ENCODE measurements around the gene ZNF136. TPM values are rescaled to one million over a fixed set of nuclear protein-coding genes. Genes with fewer than 3 reads are reported as not detected.

ZNF136 gene
- total and polyA plus RNA-seq, 2 of the 13 experiments (the other 11 are each of a cell fraction or from before 2014, with no cell fraction given): 2.5 to 10.2 TPM

- TF ChIP-seq HOMEZ (CRISPR knock-in tag; IDR thresholded peaks at IDR 0.05; ENCODE audit: low read depth): 0 out of 2 replicates have a peak, but pooled peaks have one; percentile 25
- no peak for TF ChIP-seq MIER2 (CRISPR knock-in tag; IDR thresholded peaks at IDR 0.05)
- no peak for TF ChIP-seq DMAP1 (CRISPR knock-in tag; IDR thresholded peaks at IDR 0.05)
- 0 out of 2 replicates have a peak, but pooled peaks have one; percentile 36 for TF ChIP-seq GATAD2A (CRISPR knock-in tag; IDR thresholded peaks at IDR 0.05)
- TF ChIP-seq ZNF33B (CRISPR knock-in tag; IDR thresholded peaks at IDR 0.05): 0 out of 2 replicates have a peak, but pooled peaks have one; percentile 55
- TF ChIP-seq, protein P1, sequence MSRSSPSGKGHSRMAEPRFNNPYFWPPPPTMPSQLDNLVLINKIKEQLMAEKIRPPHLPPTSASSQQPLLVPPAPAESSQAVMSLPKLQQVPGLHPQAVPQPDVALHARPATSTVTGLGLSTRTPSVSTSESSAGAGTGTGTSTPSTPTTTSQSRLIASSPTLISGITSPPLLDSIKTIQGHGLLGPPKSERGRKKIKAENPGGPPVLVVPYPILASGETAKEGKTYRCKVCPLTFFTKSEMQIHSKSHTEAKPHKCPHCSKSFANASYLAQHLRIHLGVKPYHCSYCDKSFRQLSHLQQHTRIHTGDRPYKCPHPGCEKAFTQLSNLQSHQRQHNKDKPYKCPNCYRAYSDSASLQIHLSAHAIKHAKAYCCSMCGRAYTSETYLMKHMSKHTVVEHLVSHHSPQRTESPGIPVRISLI (CRISPR knock-in tag; IDR thresholded peaks at IDR 0.05; ENCODE audit: borderline replicate concordance): no peak
- no peak for TF ChIP-seq NFE2 (CRISPR knock-in tag; IDR thresholded peaks at IDR 0.05)
- TF ChIP-seq, protein P2, sequence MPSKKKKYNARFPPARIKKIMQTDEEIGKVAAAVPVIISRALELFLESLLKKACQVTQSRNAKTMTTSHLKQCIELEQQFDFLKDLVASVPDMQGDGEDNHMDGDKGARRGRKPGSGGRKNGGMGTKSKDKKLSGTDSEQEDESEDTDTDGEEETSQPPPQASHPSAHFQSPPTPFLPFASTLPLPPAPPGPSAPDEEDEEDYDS (CRISPR knock-in tag; IDR thresholded peaks at IDR 0.05): 0 out of 2 replicates have a peak, but pooled peaks have one; percentile 23
- no peak for TF ChIP-seq PHF5A (CRISPR knock-in tag; IDR thresholded peaks at IDR 0.05; ENCODE audit: low read depth, unreplicated experiment)
- 0 out of 2 replicates have a peak, but pooled peaks have one; percentile 31 for TF ChIP-seq IRF2 (CRISPR knock-in tag; IDR thresholded peaks at IDR 0.05)
- no peak for TF ChIP-seq YEATS2 (CRISPR knock-in tag; IDR thresholded peaks at IDR 0.05; ENCODE audit: borderline replicate concordance)
- no peak for TF ChIP-seq MBD4 (IDR thresholded peaks at IDR 0.05; ENCODE audit: borderline replicate concordance, low read length)
- TF ChIP-seq, protein P3, sequence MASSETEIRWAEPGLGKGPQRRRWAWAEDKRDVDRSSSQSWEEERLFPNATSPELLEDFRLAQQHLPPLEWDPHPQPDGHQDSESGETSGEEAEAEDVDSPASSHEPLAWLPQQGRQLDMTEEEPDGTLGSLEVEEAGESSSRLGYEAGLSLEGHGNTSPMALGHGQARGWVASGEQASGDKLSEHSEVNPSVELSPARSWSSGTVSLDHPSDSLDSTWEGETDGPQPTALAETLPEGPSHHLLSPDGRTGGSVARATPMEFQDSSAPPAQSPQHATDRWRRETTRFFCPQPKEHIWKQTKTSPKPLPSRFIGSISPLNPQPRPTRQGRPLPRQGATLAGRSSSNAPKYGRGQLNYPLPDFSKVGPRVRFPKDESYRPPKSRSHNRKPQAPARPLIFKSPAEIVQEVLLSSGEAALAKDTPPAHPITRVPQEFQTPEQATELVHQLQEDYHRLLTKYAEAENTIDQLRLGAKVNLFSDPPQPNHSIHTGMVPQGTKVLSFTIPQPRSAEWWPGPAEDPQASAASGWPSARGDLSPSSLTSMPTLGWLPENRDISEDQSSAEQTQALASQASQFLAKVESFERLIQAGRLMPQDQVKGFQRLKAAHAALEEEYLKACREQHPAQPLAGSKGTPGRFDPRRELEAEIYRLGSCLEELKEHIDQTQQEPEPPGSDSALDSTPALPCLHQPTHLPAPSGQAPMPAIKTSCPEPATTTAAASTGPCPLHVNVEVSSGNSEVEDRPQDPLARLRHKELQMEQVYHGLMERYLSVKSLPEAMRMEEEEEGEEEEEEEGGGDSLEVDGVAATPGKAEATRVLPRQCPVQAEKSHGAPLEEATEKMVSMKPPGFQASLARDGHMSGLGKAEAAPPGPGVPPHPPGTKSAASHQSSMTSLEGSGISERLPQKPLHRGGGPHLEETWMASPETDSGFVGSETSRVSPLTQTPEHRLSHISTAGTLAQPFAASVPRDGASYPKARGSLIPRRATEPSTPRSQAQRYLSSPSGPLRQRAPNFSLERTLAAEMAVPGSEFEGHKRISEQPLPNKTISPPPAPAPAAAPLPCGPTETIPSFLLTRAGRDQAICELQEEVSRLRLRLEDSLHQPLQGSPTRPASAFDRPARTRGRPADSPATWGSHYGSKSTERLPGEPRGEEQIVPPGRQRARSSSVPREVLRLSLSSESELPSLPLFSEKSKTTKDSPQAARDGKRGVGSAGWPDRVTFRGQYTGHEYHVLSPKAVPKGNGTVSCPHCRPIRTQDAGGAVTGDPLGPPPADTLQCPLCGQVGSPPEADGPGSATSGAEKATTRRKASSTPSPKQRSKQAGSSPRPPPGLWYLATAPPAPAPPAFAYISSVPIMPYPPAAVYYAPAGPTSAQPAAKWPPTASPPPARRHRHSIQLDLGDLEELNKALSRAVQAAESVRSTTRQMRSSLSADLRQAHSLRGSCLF (CRISPR knock-in tag; IDR thresholded peaks at IDR 0.05; ENCODE audit: borderline replicate concordance): no peak
- no peak for TF ChIP-seq ZNF567 (CRISPR knock-in tag; IDR thresholded peaks at IDR 0.05; ENCODE audit: borderline replicate concordance)
- TF ChIP-seq STAG1 (CRISPR knock-in tag; IDR thresholded peaks at IDR 0.05): peak; percentile 74
- TF ChIP-seq NFIC (IDR thresholded peaks at IDR 0.05; ENCODE audit: low read length): no peak
- no peak for TF ChIP-seq DPF2 (CRISPR knock-in tag; IDR thresholded peaks at IDR 0.05; ENCODE audit: borderline replicate concordance, low read depth)
- TF ChIP-seq ZNF614 (CRISPR knock-in tag; IDR thresholded peaks at IDR 0.05; ENCODE audit: borderline replicate concordance): 0 out of 2 replicates have a peak, but pooled peaks have one; percentile 24
- TF ChIP-seq SMAD3 (CRISPR knock-in tag; IDR thresholded peaks at IDR 0.05): no peak
- TF ChIP-seq JDP2 (CRISPR knock-in tag; IDR thresholded peaks at IDR 0.05; ENCODE audit: borderline replicate concordance): no peak
- TF ChIP-seq LCORL (IDR thresholded peaks at IDR 0.05): no peak
- no peak for TF ChIP-seq LCORL (CRISPR knock-in tag; IDR thresholded peaks at IDR 0.05)
- TF ChIP-seq KDM1A (CRISPR knock-in tag; IDR thresholded peaks at IDR 0.05): no peak
Measured at GRCh38 chr19:12137221-12137940, 25.5 kb upstream of the ZNF136 start (continued).

All from HepG2 (cell line).